Urinary bladder (tissue), 4 donors: ENCODE data around the gene ZC3H4. TPM values are rescaled to one million over a fixed set of nuclear protein-coding genes. Genes with fewer than 3 reads are reported as not detected.
A peak's percentile ranks its signal among the peaks of the same experiment; 100 is the strongest.
"Not testable (repeated sequence)": the region's sequence is repeated elsewhere in the genome, so short reads cannot be mapped to it uniquely, and the experiment has no call there.

ENCODE experiments used
- DNase-seq: peaks from one replicate; pipeline ENCODE4 v3.0.0-alpha.2; 2015; ENCODE audit errors: extremely low spot score
- H3K27ac ChIP-seq: one replicate; pipeline ENCODE4 v1.5.1; 2013; ENCODE audit warnings: low read depth, mild to moderate bottlenecking, moderate library complexity
- H3K36me3 ChIP-seq: one replicate; pipeline ENCODE4 v1.6.1; 2013; ENCODE audit warnings: mild to moderate bottlenecking, moderate library complexity; ENCODE audit not compliant: insufficient read depth
- H3K4me1 ChIP-seq: one replicate; pipeline ENCODE4 v1.6.1; 2013; ENCODE audit warnings: mild to moderate bottlenecking, moderate library complexity; ENCODE audit not compliant: insufficient read depth
- H3K4me3 ChIP-seq: one replicate; pipeline ENCODE4 v1.5.1; 2013; ENCODE audit warnings: low read depth, low read length
- WGBS: extraction: QIAGEN DNeasy Blood & Tissue Kit; methylation state at CpG from one replicate; pipeline ENCODE4 v1.1.7; 2013; 5-methylcytosine and 5-hydroxymethylcytosine counted together
- polyA plus RNA-seq: library from polyadenylated mRNA; stranded (reverse); fragments of 200-250 nt; gene quantifications from one replicate; pipeline ENCODE4 v1.2.3, GENCODE V29; 2013
- total RNA-seq: library from RNA; depleted of rRNA; stranded (reverse); fragments of >200 nt; gene quantifications from one replicate; pipeline ENCODE4 v1.2.3, GENCODE V29; 2014
- donor health status: healthy with polysubstance abuse.
- donor health status: healthy.

Gene ZC3H4
- total and polyA plus RNA-seq, 2 donors = 10.7 to 15.2 TPM

DNA sequence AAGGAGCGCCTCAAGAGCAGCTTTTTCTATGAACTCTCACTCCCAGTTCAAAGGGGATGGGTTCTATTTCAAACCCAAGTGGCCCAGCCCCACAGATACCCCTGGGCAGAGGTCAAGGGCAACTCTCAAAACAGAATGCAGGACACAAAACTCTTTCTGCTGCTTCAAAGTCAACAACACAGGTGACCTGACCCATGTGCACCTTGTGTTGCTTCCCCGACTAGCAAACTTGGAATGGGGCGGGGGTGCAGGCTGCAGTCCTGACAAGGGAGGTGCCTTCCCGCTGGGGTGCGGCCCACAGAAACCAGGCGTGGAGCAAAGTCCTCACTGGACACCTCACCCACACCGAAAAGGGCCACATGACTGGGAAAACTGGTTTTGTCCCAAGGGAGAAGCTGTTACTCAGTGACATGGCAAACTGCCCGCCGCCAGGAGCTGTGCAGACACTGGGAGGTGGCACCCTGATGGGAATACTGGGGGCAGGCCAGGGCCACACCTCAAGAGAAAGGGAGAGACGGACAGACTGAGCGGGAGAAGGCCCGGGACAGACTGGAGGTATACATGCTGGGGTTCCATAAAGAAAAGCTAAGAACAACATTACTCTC is 17.4 kb downstream of the ZC3H4 start:
- H3K36me3 ChIP-seq = no peaks in the 10 kb centered on the region
- WGBS = 86% methylated on average over 12 of the region's 12 CpGs
- H3K4me3 ChIP-seq = no peak overlapping the region
- DNase-seq = no peak
- peaks cover 3% of the 10 kb centered on the region for H3K4me1 ChIP-seq
- H3K27ac ChIP-seq = peak overlapping the region; percentile 76

DNA sequence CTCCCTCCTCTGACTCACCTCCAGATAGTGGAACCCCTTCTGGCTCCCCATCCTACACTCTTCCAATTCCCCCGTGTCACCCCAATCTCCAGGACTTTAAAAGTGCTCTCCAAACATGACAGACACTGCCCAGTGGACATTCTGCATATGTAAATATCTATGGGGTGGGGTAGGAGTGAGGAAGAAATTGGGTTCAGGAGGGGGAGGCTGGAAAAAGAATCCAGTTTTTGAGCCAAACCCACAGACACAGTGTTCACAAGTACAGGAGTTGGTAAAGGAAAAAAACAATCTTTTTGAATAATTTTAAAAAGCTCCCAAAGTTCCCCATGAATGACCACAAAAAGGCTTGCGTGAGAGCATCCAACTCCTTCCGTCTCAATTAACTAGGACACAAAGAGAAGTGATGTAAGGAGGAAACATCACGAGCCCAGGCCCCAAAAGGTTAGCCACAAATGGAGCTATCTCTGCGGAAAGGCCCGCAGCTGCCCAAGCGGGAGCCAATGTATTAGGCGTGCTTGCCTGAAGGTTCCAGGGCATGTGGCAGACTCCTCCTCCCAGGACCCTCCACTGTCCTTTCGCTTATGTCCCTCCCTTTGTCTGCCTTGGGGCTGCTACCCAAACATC is 18.0 kb downstream of the ZC3H4 start:
- WGBS = 63% methylated on average over 9 of the region's 9 CpGs
- no peak for DNase-seq
- Histone ChIP-seq H3K27ac (peak overlapping the region; percentile 87), H3K4me1 (peaks cover 3% of the 10 kb centered on the region), H3K4me3 (no peak overlapping the region), H3K36me3 (no peaks in the 10 kb centered on the region)

DNA sequence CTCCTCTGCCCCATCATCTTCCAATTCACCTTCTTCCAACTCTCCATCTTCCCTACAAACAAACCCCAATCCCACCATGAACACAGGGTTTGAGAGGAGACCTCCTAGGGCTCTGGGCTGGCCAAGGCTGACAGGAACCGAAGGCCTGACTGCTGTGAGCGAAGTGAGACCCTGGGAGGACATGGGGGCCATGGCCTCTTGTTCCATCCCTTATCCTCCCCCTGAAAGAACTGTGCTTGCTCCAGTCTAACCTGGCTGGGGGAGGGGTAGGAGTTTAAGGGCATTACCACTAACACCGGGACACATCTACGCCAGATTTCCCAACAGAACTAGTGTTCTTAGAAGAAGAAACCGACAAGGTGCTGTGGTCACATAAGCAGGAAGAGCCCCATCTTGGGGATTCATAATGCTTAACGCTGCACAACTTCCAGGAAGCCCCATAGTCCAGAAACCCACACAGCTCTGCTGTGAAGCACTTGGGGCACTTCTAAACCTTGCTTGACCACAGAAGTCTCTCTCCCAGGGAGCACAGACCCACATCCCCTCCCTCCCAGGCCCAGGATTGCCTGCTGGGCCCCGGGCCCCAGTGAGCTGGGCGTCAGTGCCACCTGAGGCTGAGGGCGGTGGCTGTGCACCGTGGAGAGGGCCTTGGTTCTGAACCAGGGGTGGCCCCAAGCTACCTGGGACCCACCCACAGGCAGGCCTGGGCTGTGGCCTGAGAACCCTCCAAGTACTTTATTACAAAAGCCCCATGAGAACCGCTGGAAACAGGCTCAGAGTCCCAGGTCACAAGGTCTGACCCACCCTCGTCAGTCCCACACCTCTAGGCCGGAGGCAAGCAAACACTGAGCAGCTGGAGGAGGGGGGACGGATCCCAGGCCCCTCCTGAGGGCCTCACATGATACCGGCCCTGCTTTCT is 18.8 kb downstream of the ZC3H4 start:
- peak overlapping the region; percentile 87 for H3K27ac ChIP-seq
- H3K4me3 ChIP-seq = no peak overlapping the region
- 72% methylated on average over 15 of the region's 15 CpGs for WGBS
- no peak for DNase-seq
- H3K4me1 ChIP-seq = peaks cover 3% of the 10 kb centered on the region
- H3K36me3 ChIP-seq = no peaks in the 10 kb centered on the region

DNA sequence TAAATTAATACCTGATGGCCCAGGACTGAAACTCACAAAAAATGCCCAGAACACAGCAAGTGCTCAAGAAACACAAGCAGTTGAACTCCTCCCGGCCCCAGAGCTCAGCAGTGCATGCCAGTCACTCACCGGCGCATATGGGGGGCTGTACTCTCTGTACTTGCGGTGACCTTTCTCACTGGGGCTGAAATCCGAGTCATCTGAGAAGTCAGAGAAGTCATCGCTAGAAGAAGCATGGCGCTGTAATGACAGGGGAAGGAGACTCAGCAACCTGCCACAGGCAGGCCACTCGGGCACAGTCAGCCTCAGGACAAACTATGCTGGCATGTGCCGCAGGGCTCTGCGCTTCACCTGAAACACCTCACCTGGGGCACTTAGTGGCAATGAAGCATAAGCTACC is 19.7 kb downstream of the ZC3H4 start:
- Histone ChIP-seq H3K27ac (peak overlapping the region; percentile 46), H3K36me3 (no peaks in the 10 kb centered on the region), H3K4me3 (no peak overlapping the region), H3K4me1 (peaks cover 3% of the 10 kb centered on the region)
- no peak for DNase-seq
- WGBS = 82% methylated on average over 10 of the region's 10 CpGs

DNA sequence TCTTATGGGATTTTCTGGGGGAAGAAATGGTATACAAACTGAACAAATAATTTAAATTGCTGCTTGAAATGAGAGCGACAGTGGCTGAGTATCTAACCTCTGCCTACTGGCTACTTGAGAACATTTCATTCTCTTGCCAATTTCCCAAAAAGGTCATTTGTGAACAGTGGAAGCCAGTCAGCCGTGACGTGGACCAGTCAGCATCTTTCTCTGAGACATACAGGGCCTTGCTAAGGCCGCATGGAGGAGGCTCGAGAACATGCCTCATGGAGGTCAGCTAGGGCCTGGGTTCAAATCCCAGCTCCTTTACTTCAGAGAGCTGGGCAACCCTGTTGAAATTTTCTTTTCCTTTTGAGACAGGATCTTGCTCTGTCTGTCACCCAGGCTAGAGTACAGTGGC is 20.3 kb downstream of the ZC3H4 start:
- H3K36me3 ChIP-seq = no peaks in the 10 kb centered on the region
- 76% methylated on average over 5 of the region's 5 CpGs for WGBS

DNA sequence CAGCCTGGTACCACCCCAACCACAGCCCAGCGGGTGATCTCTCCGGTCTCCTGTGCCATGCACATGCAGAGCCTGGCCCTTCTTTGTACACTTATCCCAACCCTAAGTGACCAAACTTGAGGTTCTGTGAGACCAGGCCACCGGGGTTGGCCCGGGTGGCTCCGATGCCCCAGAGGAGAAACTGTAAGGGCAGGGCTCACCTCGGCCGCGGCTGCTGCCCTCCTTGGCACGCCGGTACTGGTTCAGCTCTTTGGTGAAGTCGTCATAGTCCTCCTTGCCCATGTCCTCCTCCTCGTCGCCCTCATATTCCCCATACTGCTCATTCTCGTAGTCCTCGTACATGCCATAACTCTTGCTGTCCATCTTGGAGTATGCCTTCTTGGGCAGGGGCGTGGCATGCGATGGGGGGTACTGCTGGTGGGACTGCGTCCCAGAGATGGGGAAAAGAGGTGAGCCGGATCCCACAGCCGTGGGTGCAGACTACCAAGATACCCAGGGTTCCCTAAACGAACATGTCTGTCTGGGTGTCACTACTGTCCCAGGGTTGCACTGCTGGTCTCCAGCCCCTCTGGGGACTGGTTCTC is 23.7 kb downstream of the ZC3H4 start:
- H3K4me3 ChIP-seq = no peak overlapping the region
- 95% methylated on average over 21 of the region's 21 CpGs for WGBS
- DNase-seq = no peak
- no peak overlapping the region for H3K27ac ChIP-seq
- no peaks in the 10 kb centered on the region for H3K36me3 ChIP-seq
- H3K4me1 ChIP-seq = no peaks in the 10 kb centered on the region

More for the DNA sequence above, 20.3 kb downstream of the ZC3H4 start:
- DNase-seq = no peak
- Histone ChIP-seq H3K4me3 (no peak overlapping the region), H3K27ac (no peak overlapping the region), H3K4me1 (peaks cover 3% of the 10 kb centered on the region)

DNA sequence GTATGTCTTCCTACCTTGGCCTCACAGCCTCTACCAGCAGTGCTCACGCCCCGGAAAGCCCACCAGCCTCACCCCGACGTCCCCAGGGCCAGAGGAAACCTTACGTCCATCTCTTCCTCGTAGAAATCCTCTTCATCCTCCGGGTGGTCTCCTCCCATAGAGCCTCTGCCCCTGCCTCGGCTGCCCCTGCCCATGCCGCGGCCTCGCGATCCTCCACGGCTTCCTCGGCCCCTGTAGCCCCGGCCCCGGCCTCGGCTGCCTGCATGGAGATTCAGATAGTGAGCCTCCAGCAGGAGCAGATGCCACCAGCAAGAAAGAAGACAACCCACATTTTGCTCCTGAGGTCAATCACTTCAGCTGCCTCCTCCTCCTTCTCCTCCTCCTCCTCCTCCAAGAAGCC is 27.3 kb downstream of the ZC3H4 start:
- Histone ChIP-seq H3K27ac (no peak overlapping the region), H3K36me3 (no peaks in the 10 kb centered on the region), H3K4me3 (no peak overlapping the region), H3K4me1 (no peaks in the 10 kb centered on the region)
- WGBS = 96% methylated on average over 17 of the region's 17 CpGs
- DNase-seq = no peak

DNA sequence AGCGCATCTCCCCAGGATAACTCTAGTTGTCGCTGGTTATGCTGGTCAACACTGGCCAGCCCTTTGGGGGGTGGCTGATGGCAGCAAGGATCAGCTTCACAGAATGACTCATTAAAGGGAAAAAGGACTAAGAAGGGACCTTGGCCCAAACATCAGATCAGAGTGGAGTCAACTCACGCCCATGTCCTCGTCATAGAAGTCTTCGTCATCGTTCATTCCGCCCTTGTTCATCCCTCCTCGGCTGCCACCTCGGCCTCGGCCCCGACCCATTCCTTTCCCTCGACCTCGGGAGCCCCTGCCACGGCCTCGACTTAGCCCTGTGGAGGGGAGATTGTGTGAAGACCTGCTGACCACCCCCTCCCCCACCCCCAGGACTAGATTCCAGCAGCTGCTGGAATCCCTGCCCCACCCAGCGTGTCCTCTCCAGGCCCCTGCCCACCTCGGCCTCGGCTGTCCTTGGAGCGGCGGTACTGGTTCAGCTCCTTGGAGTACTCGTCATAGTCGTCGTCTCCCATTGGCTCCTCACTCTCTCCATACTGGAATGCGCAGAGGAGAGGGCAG is 28.6 kb downstream of the ZC3H4 start:
- no peaks in the 10 kb centered on the region for H3K4me1 ChIP-seq
- 93% methylated on average over 24 of the region's 24 CpGs for WGBS
- H3K4me3 ChIP-seq = no peak overlapping the region
- no peak overlapping the region for H3K27ac ChIP-seq
- H3K36me3 ChIP-seq = no peaks in the 10 kb centered on the region
- DNase-seq = no peak

DNA sequence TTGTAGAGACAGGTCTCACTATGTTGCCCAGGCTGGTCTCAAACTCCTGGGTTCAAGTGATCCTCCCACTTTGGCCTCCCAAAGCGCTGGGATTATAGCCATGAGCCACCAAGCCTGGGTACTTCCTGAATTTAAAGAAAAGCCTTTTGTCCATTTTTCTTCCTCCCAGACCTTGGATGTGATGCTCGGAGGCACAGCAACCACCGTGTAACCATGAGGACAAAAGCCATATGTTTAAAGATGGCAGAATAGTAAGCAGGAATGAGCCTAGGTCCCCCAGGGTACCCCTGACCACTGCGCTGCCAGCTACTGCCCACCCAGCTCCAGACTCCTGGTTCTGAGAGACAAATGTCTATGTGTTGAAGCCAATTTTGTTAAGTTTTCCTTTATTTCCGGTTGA is 31.1 kb downstream of the ZC3H4 start:
- WGBS = 97% methylated on average over 5 of the region's 5 CpGs
- Histone ChIP-seq H3K4me1 (no peaks in the 10 kb centered on the region), H3K27ac (no peak overlapping the region), H3K4me3 (no peak overlapping the region), H3K36me3 (no peaks in the 10 kb centered on the region)
- no peak for DNase-seq

DNA sequence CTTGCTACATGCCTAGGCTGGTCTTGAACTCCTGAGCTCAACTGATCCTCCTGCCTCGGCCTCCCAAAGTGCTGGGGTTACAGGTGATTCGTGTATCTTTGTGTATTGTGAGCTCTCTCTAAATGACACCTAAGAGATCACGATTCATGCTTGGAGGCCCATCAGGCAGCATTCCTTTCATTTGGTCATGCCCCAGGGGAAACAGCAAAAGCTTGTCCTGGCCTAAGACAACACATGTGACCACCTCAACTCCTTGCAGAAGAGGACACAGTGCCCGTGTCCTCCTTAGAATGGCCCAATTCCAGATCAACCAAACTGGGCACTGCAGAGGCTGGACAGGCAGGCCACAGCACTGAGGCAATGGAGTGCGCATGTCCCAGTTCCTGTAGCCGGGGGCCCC is 32.5 kb downstream of the ZC3H4 start:
- H3K4me3 ChIP-seq = no peak overlapping the region
- no peaks in the 10 kb centered on the region for H3K4me1 ChIP-seq
- H3K36me3 ChIP-seq = no peaks in the 10 kb centered on the region
- DNase-seq = no peak
- no peak overlapping the region for H3K27ac ChIP-seq
- WGBS = 85% methylated on average over 6 of the region's 6 CpGs

DNA sequence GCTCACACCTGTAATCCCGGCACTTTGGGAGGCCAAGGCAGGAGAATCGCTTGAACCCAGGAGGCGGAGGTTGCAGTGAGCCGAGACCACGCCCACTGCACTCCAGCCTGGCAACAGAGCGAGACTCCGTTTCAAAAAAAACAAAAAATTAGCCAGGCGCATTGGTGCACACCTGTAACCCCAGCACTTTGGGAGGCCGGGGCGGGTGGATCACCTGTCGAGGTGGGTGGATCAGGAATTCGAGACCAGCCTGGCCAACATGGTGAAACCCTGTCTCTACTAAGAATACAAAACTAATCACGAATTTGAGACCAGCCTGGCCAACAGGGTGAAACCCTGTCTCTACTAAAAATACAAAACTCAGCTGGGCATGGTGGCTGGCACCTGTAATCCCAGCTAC is 35.2 kb downstream of the ZC3H4 start:
- H3K4me3 ChIP-seq, DNase-seq, H3K36me3 ChIP-seq, H3K4me1 ChIP-seq, H3K27ac ChIP-seq: not testable (repeated sequence)
- 95% methylated on average over 13 of the region's 13 CpGs for WGBS

DNA sequence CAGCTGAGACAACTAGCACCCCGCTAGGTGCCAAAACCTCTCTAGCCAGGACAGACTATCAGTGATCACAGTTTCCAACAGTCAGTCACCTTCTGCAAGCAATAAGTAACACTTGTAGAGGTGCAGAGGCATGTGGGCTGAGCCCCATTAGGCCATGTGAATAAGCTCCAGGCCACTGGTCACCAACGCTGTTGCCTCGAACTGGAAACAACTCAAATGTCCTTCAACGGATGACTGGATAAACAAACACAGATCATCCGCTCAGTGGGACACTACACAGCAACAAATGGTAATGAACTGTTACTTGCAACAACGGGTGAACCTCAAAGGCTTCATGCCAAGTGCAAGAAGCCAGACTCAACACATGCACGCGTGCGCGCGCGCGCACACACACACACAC is 37.6 kb downstream of the ZC3H4 start:
- H3K27ac ChIP-seq = no peak overlapping the region
- H3K36me3 ChIP-seq = peaks cover 1% of the 10 kb centered on the region
- no peaks in the 10 kb centered on the region for H3K4me1 ChIP-seq
- 78% methylated on average over 13 of the region's 13 CpGs for WGBS
- no peak overlapping the region for H3K4me3 ChIP-seq
- no peak for DNase-seq

DNA sequence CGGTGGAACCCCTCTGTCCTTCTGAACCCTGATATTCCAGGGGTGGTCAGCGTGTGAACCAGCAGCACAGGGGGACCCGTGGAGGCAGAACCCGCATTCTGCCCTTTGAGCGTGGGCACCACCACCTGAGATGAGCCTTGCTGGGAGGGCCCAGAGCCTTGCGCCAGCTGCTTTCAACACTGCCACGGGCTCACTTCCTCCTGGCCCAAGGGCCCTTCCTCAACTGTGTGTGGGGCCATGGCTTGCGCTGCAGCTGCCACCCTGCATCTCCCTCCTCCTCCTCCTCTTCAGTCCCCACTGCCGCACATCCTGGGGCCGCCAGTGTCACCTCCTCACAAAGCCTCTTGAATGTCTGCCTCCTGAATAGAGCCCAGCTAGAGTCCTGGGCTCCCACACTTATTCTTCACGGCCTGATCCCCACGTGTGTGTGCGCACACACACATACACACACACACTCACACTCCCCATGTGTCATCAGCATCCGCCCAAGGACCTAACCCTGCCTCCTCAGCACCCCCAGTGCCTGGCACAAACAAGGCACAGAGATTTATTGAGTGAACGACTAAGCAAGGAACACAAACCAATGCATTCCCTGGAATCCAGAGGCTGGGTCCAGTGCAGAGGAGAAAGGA is 38.3 kb downstream of the ZC3H4 start:
- no peaks in the 10 kb centered on the region for H3K4me1 ChIP-seq
- no peak overlapping the region for H3K27ac ChIP-seq
- no peak overlapping the region for H3K4me3 ChIP-seq
- no peak for DNase-seq
- H3K36me3 ChIP-seq = peaks cover 5% of the 10 kb centered on the region
- 82% methylated on average over 15 of the region's 15 CpGs for WGBS
